ENCODE data around the gene NES. TPM values are rescaled to one million over a fixed set of nuclear protein-coding genes. Genes with fewer than 3 reads are reported as not detected.

NES gene
- polyA plus RNA-seq, 2 of the 4 experiments (the other 2 are of a cell fraction), result 0.57 to 2.1 TPM

GRCh38 chr1:156721535-156721934 lies 44.3 kb upstream of the NES start:
- TF ChIP-seq HDAC2 (IDR thresholded peaks at IDR 0.05) (no peak), FOSB (CRISPR knock-in tag; IDR thresholded peaks at IDR 0.05) (no peak), HOXB13 (CRISPR knock-in tag; IDR thresholded peaks at IDR 0.05; ENCODE audit: low read depth) (no peak), CTCF (IDR thresholded peaks at IDR 0.05) (no peak), MAX (IDR thresholded peaks at IDR 0.05) (no peak), CBX8 (IDR thresholded peaks at IDR 0.05) (no peak), CBX2 (IDR thresholded peaks at IDR 0.05; ENCODE audit: borderline replicate concordance, low read depth) (no peak), ZSCAN20 (CRISPR knock-in tag; IDR thresholded peaks at IDR 0.05) (no peak), ZFP36 (IDR thresholded peaks at IDR 0.05; ENCODE audit: borderline replicate concordance, partially characterized antibody) (no peak), PHF8 (IDR thresholded peaks at IDR 0.05; ENCODE audit: borderline replicate concordance, low read depth) (no peak), TFCP2L1 (CRISPR knock-in tag; IDR thresholded peaks at IDR 0.05) (no peak), POLR2AphosphoS2 (conservative IDR thresholded peaks at IDR 0.05; ENCODE audit: low read length) (no peak), EP300 (IDR thresholded peaks at IDR 0.05) (no peak), E2F6 (IDR thresholded peaks at IDR 0.05; ENCODE audit: borderline replicate concordance, low read depth) (no peak), RNF2 (IDR thresholded peaks at IDR 0.05; ENCODE audit: borderline replicate concordance, low read depth) (no peak), HOXA7 (CRISPR knock-in tag; IDR thresholded peaks at IDR 0.05) (no peak), HES2 (IDR thresholded peaks at IDR 0.05) (no peak)
- 96% methylated on average over 4 of the region's 4 CpGs for WGBS (ENCODE audit: missing lambda C conversion rate)
- H3K4me2 ChIP-seq, result no peak overlapping the region
- ATAC-seq, result no peak
- DNase-seq (ENCODE audit: low read depth in 1 of 2, low spot score in 1 of 2), result no peak
- no peak overlapping the region for H3K4me3 ChIP-seq
- CTCF ChIA-PET, result interaction anchor here (0.6 to 42.3 kb wide), 8 partner anchors 14 to 139 kb away, joined by 3 to 2258 read pairs (median 4); partner anchors contain the start of genes CRABP2, NES and NTRK1
- no peaks in the 10 kb centered on the region for H3K9me3 ChIP-seq
- no peak for FAIRE-seq
- POLR2A ChIA-PET, result interaction anchor here (1.0 kb wide), 1 partner anchor 32 kb away, joined by 3 read pairs; no protein-coding TSS in a partner anchor
- H3K27ac ChIP-seq, result no peak overlapping the region
- peaks cover 16% of the 10 kb centered on the region for H3K4me1 ChIP-seq

GRCh38 chr1:156721131-156721530 lies 43.9 kb upstream of the NES start:
- ChIA-PET CTCF (interaction anchor here (0.7 to 42.3 kb wide), 7 partner anchors 14 to 139 kb away, joined by 3 to 2258 read pairs (median 5); partner anchors contain the start of genes CRABP2, NES and NTRK1), POLR2A (interaction anchor here (1.0 kb wide), 1 partner anchor 31 kb away, joined by 3 read pairs; no protein-coding TSS in a partner anchor)
- DNase-seq (ENCODE audit: low read depth in 1 of 2, low spot score in 1 of 2) (no peak), ATAC-seq (no peak), FAIRE-seq (no peak)
- no peak overlapping the region for H3K27ac ChIP-seq
- no peak overlapping the region for H3K4me2 ChIP-seq
- TF ChIP-seq MAX (IDR thresholded peaks at IDR 0.05), result no peak
- no peak for TF ChIP-seq BCL3 (IDR thresholded peaks at IDR 0.05)
- no peak for TF ChIP-seq ZFP36 (IDR thresholded peaks at IDR 0.05; ENCODE audit: borderline replicate concordance, partially characterized antibody)
- no peak overlapping the region for H3K4me3 ChIP-seq
- no peaks in the 10 kb centered on the region for H3K9me3 ChIP-seq
- H3K4me1 ChIP-seq, result peaks cover 12% of the 10 kb centered on the region
- 92% methylated on average over 2 of the region's 2 CpGs for WGBS (ENCODE audit: missing lambda C conversion rate)

- Histone ChIP-seq H3K4me3 (no peak overlapping the region), H3K27ac (no peak overlapping the region), H3K4me1 (peaks cover 16% of the 10 kb centered on the region; the same call in 2 of the 3 replicates), H3K9me3 (no peaks in the 10 kb centered on the region), H3K4me2 (no peak overlapping the region)
- 94% methylated on average over 4 of the region's 4 CpGs for WGBS (ENCODE audit: missing lambda C conversion rate)
- TF ChIP-seq HOXB5 (CRISPR knock-in tag; IDR thresholded peaks at IDR 0.05) (no peak), NR3C1 (IDR thresholded peaks at IDR 0.05) (no peak), RFX5 (IDR thresholded peaks at IDR 0.05) (no peak), PBX3 (IDR thresholded peaks at IDR 0.05) (no peak)
- FAIRE-seq, result no peak
- ChIA-PET CTCF (interaction anchor here (1.6 to 52.1 kb wide), 3 partner anchors 1 to 59 kb away, joined by 4 to 2258 read pairs (median 2258); partner anchors contain the start of genes CRABP2, ISG20L2, METTL25B and NES), POLR2A (no interaction called here)
- ATAC-seq, result no peak
- no peak for DNase-seq (ENCODE audit: low read depth in 1 of 2, low spot score in 1 of 2)
Measured at GRCh38 chr1:156717351-156717750, 40.1 kb upstream of the NES start.

All from A549 (cell line).